Dedifferentiated amniotic fluid mesenchymal stem cell (primary cell): ENCODE results near the gene CHRM1.

Experiments
- DNase-seq: peaks from one replicate; pipeline ENCODE4 v3.0.0-alpha.2; 2016; ENCODE audit errors: extremely low spot score

Gene CHRM1

DNA sequence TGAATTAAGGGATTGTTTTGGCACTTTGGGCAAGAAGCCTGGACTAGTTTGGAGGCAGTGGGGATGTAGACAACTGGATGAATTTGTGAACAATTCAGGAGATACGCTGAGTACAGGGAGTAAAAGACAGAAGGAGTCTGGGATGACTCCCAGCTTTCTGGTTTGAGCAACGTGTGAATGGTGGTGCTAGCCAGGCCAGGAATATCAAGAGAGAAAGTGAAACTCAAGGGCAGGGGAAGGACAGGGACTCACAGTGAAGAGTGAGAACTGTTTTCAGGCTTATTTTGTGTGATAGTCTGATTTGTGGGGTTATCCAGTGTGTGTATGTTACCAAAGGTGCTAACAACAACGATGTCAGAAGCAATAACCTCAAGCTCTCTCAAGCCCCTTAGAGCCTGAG is 15.9 kb downstream of the CHRM1 start:
- no peak for DNase-seq

DNA sequence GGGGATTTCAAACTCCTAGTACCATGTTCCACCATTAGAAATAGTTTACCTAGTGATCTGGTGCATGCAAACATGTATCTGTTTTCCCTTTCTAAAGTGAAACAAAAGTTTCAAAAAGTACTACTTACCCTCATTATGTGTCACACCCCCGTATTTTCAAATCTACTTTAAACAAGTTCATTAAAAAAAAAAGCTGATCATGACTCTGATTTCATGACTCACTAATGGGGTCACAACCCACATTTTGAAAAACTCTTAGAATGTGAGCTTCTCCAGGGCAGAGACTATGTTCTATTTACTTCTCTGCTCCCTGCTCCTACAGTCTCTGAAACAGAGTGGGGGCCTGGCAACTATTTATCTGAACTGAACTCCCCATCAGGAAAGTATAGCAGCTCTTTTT is 18.2 kb downstream of the CHRM1 start:
- DNase-seq = no peak

DNA sequence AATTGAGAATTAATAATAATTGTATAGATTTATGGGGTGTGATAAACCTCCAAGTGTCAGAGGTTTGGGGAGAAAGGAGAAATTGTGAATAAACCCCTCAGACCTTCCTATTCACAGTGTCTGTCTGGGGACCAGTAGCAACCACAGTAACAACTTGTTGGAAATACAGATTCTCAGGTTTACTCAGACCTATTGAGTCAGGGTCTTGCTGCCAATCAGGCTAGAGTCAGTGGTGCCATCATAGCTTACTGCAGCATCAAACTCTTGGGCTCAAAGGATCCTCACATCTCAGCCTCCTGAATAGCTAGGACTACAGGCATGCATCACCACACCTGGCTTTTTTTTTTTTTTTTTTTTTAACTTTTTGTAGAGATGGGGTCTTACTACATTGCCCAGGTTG is 23.1 kb downstream of the CHRM1 start:
- no peak for DNase-seq

DNA sequence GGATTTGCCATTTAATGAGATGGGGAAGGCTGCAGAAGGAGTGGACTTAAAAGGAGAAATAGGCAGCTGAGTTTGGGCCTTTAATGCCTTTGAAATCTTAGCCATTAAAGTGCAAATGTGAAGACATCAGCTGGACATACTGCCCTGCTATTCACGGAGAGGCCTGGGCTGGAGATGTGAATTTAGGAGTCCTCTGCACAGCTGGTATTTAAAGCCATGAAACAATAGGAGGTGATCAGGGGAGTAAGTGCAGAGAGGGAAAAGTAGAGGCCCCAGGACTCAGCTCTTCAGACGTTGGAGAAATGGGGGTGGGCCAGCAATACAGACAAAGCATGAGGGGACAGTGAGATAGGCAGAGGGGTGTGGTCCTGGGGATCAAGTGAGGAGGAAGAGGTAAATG is 23.9 kb downstream of the CHRM1 start:
- DNase-seq = no peak

DNA sequence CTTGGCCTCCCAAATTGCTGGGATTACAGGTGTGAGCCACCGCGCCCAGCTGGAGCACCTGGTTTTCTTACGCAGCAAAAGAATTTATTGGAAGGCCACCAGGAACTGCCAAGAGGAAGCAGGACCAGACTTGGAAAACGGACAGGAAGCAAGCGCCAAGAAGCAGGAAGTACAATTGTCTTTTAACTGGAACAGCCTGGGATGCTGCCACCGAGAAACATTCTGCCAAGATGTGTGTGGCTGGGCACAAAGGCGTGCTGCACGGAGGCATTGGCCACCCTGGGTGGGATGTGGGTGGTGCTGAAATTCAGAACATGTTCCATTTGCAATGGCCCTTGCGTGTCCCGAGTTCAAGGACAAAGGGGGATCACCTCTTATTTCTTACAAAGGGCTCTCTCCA is 25.1 kb downstream of the CHRM1 start:
- no peak for DNase-seq

DNA sequence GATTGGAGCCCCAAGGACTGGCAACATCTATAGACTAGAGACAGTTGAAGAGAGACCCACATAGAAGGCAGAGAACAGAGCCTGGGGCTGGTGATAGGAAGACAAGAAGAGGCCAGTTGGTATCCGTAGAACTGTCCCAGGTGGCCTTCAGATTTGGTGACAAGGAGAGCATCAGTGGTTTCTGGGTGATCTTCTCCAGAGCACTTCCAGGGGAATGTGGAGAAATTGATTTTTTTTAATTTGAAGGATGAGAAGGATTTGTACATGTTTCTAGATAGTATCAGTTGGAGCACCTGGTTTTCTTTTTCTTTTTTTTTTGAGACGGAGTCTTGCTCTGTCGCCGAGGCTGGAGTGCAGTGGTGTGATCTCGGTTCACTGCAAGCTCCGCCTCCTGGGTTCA is 25.7 kb downstream of the CHRM1 start:
- DNase-seq = no peak

DNA sequence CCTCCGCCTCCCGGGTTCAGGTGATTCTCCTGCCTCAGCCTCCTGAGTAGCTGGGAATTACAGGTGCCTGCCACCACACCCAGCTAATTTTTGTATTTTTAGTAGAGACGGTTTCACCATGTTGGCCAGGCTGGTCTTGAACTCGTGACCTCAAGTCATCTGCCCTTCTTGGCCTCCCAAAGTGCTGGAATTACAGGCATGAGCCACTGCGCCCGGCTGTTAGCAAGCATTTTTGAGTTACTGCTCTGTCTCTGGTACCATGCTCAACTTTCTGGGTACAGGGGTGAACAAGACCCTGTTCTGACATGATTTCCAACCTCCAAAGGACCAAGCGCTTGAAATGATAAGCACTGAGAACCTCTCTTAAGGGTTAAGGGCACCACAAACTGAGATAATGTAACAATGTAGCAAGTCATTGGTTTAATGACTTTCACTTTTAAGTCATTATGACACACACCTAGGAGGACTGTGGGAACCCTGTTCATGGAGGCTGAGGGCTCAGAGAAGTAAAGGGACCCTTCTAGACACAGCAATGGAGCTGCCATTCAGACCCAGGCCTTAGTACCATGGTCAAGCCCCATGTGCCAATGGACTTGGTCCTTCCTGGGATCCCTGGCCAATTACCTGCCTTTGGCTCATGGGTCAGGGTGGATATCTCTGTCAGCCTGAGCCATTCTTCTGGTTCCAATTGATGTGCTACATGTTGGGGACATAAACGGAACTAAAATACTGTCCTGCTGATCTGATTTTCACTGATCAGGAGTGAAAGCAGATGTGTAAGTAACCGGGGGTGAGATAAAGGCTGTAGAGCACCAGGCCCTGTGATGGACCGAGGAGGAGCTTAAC is 28.9 kb downstream of the CHRM1 start:
- DNase-seq = no peak

DNA sequence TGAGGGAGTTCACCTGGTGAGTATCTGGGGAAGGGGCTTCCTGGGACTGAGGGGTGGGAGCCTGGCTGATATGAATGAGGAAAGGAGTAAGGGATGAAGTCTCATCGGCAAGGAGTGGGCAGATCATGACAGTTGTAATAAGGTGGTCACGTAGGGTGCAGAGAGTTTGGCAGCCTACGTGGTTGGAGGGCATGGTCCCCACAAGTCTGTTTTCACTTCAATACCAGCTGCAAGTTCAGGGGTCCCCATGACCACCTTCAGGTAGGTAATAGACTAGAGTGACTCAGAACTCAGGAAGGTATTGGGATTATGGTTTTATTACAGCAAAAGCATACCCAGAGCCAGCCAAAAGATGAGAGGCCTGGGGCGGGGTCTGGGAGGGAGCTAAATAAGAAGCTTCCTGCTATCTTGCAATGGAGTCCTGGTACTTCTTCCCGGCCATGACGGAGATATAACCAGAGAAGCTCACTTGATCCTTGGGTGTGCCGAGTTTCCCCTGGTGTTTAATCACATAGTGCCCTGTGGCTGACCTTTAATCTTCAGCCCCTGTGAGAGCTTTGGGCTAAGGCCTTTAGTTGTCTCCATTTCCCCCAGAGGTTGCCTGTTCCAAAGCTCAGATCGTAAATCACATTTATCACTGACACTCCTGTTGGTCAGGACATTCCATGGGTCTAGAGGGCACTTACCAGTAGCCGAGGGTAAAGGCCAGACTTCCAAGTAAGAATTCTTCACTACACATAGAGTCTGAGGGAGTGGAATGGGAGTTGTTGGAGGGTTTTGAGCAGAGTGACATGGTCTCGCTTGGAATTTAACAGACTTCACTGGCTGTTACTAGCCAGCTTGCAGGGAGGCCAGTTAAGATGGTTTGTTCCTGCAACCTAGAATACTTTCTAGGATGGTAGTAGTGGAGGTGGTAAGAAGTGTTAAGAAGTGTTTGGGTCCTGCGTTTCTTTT is 31.4 kb downstream of the CHRM1 start:
- no peak for DNase-seq

DNA sequence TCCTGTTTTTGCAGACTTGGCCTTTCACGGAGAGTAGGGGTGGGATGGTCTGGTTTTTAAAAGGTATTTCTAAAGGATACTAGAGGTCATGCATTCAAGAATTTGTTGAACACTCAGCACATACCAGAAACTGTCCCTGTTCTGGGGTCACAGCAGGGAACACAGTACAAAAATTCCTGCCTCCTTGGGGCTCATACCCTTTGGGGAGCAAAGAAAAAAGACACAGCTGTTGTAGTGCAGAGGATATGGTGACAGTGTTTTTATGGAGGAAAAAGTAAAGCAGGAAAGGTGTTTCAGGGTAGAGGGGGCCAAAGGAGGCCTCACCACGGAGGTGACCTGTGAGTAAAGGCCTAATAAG is 32.1 kb downstream of the CHRM1 start:
- no peak for DNase-seq

DNA sequence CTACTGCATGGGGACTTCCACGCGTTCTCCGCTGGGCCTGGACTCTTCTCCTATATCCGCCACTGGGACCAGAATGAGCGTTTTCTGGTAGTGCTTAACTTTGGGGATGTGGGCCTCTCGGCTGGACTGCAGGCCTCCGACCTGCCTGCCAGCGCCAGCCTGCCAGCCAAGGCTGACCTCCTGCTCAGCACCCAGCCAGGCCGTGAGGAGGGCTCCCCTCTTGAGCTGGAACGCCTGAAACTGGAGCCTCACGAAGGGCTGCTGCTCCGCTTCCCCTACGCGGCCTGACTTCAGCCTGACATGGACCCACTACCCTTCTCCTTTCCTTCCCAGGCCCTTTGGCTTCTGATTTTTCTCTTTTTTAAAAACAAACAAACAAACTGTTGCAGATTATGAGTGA is 32.8 kb downstream of the CHRM1 start:
- DNase-seq = no peak

DNA sequence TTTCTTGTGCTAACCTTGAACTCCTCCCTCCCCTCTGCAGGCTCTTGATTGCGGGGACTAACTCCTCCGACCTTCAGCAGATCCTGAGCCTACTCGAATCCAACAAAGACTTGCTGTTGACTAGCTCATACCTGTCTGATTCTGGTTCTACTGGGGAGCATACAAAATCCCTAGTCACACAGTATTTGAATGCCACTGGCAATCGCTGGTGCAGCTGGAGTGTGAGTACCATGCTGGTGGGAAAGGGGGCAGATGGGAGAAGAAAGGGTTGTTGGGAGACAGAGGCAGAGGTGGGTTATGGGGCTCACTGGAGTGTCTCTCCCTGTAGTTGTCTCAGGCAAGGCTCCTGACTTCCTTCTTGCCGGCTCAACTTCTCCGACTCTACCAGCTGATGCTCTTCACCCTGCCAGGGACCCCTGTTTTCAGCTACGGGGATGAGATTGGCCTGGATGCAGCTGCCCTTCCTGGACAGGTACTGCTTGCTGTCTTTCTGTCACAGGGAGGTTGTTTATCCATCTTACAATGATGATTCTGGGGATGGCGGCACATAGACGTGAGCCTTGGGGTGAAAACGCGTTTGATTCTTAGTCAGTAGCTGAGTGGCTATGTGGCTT is 35.9 kb downstream of the CHRM1 start:
- no peak for DNase-seq

DNA sequence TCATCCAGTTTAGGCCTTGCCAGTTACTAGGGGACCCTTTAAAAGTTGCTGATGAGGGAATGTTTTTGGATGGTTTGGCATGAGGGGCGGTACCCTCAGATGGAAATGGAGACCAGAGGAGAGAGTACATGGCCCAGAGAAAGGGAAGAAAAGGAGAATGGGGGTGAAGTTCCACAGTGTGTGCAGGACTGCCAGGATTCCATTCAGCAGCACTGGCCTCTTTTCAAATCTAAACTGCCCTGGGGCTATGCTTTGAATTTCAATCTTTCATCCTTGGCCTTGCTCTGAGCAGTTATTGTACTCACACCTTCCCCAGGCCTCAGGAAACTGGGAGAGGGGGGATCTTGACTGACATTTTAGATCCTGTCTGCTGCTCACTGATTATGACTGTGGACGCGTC is 37.5 kb downstream of the CHRM1 start:
- no peak for DNase-seq

DNA sequence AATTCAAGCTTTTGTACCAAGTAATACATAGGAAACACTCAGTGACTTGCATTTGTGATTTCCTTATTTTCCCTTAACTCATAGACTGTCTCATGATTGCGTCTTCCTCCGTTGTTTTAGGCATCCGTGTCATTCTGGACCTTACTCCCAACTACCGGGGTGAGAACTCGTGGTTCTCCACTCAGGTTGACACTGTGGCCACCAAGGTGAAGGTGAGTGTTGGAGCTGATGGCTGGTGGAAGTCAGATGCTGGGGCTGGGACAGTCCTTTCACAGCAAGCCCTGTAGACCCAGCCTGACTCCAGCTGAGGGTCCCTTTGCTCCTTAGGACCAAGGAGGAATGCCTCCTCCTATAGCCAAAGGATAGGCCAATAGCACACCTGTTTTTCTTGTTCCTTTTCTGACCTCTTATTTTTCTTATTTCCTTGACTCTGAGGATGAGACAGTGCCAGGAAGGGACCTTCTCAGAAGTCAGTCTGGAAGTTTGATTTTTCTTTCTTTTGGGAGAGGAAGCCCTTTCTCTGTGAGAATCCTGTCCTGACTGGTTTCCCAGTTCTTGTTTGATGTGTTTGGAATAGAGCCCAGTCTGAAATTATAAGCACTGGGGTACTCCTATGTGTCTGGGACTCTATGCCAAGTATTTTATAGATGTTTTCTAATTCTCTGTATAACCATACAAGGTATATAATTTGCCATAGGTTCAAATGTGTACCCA is 38.2 kb downstream of the CHRM1 start:
- DNase-seq = no peak

DNA sequence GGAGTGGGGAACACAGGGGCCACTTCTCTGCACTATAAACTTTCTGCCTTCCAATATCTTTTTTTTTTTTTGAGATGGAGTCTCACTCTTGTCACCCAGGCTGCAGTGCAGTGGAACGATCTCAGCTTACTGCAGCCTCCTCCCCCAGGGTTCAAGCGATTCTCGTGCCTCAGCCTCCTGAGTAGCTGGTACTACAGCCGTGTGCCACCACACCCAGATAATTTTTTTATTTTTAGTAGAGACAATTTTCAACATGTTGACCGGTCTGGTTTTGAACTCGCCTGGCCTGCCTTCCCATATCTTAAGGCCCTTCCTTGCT is 38.8 kb downstream of the CHRM1 start:
- DNase-seq = no peak

DNA sequence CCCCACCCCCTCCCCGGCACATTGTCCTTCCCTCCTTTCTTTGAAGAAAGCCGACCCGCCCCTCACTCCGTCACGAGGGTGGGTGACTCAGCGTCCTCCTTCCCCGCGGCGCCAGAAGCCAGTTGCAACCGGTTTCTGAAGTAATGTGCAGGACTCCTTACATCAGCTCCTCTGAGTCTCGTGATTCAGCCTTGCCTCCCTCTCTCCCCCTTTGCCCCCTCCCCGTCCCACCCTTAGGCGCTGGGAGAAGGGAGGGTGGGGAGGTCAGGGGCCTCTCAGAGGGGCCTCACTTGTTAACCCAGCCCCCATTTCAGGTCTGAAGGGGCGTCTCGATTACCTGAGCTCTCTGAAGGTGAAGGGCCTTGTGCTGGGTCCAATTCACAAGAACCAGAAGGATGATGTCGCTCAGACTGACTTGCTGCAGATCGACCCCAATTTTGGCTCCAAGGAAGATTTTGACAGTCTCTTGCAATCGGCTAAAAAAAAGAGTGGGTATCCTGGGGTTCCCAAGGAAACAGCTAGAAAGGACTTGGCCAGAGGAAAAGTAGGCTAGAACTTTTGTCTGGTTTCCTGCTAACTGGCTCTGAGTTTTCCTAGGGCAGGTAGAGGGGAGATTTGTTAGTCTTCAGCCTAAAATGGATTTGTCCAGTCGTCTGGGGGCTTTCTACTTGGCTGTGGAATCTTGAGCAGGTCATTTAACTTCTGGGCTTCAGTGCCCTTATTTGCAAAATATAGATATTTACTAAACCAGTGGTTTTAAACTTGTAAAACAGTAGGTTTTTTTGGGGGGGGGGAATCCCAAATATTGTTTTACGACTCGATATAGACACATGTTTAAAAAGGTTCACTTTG is 39.4 kb downstream of the CHRM1 start:
- DNase-seq = peak; percentile 99

DNA sequence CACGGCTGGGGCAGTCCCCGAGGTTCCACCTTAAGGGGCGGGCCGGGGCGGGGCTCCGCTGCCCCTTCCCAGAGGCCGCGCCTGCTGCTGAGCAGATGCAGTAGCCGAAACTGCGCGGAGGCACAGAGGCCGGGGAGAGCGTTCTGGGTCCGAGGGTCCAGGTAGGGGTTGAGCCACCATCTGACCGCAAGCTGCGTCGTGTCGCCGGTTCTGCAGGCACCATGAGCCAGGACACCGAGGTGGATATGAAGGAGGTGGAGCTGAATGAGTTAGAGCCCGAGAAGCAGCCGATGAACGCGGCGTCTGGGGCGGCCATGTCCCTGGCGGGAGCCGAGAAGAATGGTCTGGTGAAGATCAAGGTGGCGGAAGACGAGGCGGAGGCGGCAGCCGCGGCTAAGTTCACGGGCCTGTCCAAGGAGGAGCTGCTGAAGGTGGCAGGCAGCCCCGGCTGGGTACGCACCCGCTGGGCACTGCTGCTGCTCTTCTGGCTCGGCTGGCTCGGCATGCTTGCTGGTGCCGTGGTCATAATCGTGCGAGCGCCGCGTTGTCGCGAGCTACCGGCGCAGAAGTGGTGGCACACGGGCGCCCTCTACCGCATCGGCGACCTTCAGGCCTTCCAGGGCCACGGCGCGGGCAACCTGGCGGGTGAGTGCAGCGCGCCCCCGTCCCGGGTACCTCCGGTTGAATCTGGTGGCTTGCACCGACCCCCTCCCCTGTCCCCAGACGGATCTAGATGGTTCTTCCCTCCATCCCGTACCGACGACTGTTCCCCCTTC is 40.2 kb downstream of the CHRM1 start, which contains the start of gene SLC3A2:
SLC3A2 (plus strand) TSS at position 94 of the 776 bp plus-strand sequence; CDS start at position 222, 128 bp downstream.
- peak; percentile 68 for DNase-seq

DNA sequence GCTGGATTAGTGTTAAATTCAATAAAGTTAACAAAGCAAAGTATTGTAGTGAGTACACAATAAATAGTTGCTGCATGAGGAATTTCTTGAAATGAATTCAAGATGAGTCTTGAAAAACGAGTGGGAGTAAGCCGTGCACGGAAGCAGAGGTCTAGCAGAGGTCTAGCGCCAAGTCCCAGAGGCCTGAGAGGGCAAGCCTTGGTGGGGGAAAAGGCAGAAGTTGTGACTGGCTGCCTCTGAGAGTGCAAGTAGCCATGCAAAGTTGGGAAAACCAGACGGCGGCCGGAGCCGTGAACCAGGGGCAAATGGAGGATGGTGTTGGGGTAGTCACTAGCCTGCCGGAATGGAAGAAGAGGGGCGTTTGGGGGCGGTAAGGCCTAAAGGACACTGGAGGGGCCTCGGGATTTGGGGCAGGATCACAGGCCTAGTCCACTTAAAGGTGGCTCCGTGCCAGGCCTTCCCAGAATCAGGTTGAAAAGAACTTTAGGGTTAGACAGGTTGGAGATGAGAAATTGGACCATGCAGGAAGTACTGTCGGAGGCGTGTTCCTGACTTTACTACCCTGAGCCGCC is 40.8 kb downstream of the CHRM1 start:
- DNase-seq = peak; percentile 67

DNA sequence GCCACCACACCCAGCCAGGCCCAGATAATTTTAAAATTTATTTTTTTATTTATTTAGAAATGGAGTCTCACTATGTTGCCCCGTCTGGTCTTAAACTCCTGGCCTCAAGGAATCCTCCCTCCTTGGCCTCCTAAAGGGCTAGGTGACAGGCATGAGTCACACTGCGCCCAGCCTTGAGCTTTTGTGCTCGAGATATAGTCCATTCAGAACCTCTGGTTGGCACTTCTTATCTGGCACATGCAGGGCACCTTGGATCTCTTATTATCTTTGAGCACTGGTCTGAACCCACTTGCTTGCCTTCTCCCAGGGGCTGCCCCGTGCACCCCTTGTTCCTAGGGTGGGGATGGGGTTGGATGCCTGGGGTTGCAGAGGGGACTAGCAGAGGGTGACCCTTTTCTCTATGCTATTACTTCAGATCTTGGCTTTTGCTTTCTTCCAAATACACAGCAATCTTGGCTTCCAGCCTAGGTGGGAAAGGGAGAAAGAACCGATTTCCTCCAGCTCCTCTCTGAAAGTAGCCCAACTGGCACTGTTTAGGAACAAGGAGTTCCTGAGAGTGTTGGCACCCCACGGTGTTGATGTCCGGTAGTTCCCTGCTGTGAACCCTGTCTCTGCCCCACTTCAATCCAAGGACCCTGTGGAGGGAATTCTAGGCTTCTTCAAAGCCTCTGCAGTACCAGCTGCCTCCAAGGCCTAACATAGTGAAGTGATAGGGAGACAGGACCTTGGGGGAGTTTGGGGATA is 41.8 kb downstream of the CHRM1 start:
- DNase-seq = no peak

DNA sequence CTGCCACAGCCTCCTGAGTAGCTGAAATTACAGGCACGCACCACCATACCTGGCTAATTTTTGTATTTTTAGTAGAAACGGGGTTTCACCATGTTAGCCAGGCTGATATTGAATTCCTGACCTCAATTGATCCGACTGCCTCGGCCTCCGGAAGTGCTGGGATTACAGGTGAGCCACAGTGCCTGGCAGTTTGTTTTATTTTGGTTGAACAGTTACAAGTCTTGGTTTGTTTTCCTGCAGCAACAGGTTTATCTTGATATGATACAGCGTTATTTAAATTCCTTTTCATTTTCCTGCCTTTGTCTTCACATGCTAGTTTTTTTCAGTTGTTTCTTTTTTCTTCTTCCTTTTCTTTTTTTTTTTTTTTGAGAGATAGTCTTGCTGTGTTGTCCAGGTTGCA is 44.5 kb downstream of the CHRM1 start:
- no peak for DNase-seq
